PC-9 (cell line): ENCODE results near the gene KCNC1. TPM values are rescaled to one million over a fixed set of nuclear protein-coding genes. Genes with fewer than 3 reads are reported as not detected.

Experiments used
- BruUV-seq: library from RNA; stranded (reverse); fragments of 400-500 nt; replicated peaks from 2 replicates; lab custom pipeline; 2021; lab: Mats Ljungman, UMichigan
- CTCF ChIA-PET: fragments of 300-600 bp; sonication (Branson Sonifier 250); formaldehyde crosslinking; loops from one replicate; lab custom pipeline; 2022; ENCODE audit warnings: antibody characterized with exemption; lab: Charles Lee
- POLR2A ChIA-PET: fragments of 300-600 bp; sonication (Branson Sonifier 250); formaldehyde crosslinking; loops from one replicate; lab custom pipeline; 2022; ENCODE audit warnings: antibody characterized with exemption; ENCODE audit not compliant: unreplicated experiment; lab: Charles Lee
- DNase-seq, 2 experiments: peaks; one replicate each; pipeline versions ENCODE4 v3.0.0 to v3.0.0-alpha.2; 2015 to 2022; ENCODE audit warnings: mixed read lengths in 1 of 2
- H2AFZ ChIP-seq: fragments of 200-600 bp; sonication (generic); 2 replicates; pipeline ENCODE4 v1.8.1; 2017; ENCODE audit warnings: antibody characterized with exemption
- H3F3A ChIP-seq: fragments of 200-600 bp; sonication (generic); 2 replicates; pipeline ENCODE4 v1.8.1; 2017; ENCODE audit warnings: antibody characterized with exemption, mild to moderate bottlenecking, low read depth; ENCODE audit not compliant: insufficient read depth
- H3K27ac ChIP-seq: fragments of 200-600 bp; sonication (generic); 2 replicates; pipeline ENCODE4 v1.6.1; 2016; ENCODE audit warnings: mixed run types
- H3K27me3 ChIP-seq: fragments of 200-600 bp; sonication (generic); 2 replicates; pipeline ENCODE4 v1.6.1; 2016; ENCODE audit warnings: low read depth, mixed run types; ENCODE audit not compliant: insufficient read depth
- H3K36me3 ChIP-seq: fragments of 200-600 bp; sonication (generic); 2 replicates; pipeline ENCODE4 v1.6.1; 2016; ENCODE audit warnings: low read depth, mixed run types
- H3K4me1 ChIP-seq: fragments of 200-600 bp; sonication (generic); replicated peaks from 2 replicates; pipeline ENCODE4 v1.6.1; 2016; ENCODE audit warnings: mixed run types; ENCODE audit not compliant: insufficient read depth
- H3K4me2 ChIP-seq: fragments of 200-600 bp; sonication (generic); 2 replicates; pipeline ENCODE4 v1.6.1; 2017; ENCODE audit warnings: mixed run types
- H3K4me3 ChIP-seq: fragments of 200-600 bp; sonication (generic); 2 replicates; pipeline ENCODE4 v1.6.1; 2016; ENCODE audit warnings: mixed run types
- H3K79me2 ChIP-seq: fragments of 200-600 bp; sonication (generic); 2 replicates; pipeline ENCODE4 v1.6.1; 2017; ENCODE audit warnings: low read depth, mixed run types
- H3K9me2 ChIP-seq: fragments of 200-600 bp; sonication (generic); 2 replicates; pipeline ENCODE4 v1.8.1; 2017; ENCODE audit warnings: mild to moderate bottlenecking; ENCODE audit not compliant: insufficient read depth
- H3K9me3 ChIP-seq: fragments of 200-600 bp; sonication (generic); 2 replicates; pipeline ENCODE4 v1.8.1; 2016; ENCODE audit warnings: low read depth; ENCODE audit not compliant: insufficient read depth
- H4K20me1 ChIP-seq: fragments of 200-600 bp; sonication (generic); 2 replicates; pipeline ENCODE4 v1.8.1; 2017; ENCODE audit not compliant: insufficient read depth
- CTCF ChIP-seq: fragments of 200-600 bp; sonication (generic); conservative IDR thresholded peaks from 2 replicates; pipeline ENCODE4 v1.6.1; 2017; ENCODE audit warnings: mixed run types, antibody characterized with exemption, mild to moderate bottlenecking, moderate library complexity
- EZH2 ChIP-seq: fragments of 200-600 bp; sonication (generic); IDR thresholded peaks from 2 replicates; pipeline ENCODE4 v1.8.0; 2017; ENCODE audit warnings: antibody characterized with exemption, low read depth
- intact Hi-C: fragments of 100-400 bp; cut with micrococcal nuclease; formaldehyde crosslinking; loops from one replicate; pipeline ENCODE4 v1.10.0; 2022; ENCODE audit not compliant: unreplicated experiment
- total RNA-seq: library from RNA; stranded (reverse); gene quantifications from 2 replicates; pipeline ENCODE4 v1.2.3, GENCODE V29; 2021

The KCNC1 gene
- total RNA-seq, 1 experiment from 2014 or later, result not detected

DNA sequence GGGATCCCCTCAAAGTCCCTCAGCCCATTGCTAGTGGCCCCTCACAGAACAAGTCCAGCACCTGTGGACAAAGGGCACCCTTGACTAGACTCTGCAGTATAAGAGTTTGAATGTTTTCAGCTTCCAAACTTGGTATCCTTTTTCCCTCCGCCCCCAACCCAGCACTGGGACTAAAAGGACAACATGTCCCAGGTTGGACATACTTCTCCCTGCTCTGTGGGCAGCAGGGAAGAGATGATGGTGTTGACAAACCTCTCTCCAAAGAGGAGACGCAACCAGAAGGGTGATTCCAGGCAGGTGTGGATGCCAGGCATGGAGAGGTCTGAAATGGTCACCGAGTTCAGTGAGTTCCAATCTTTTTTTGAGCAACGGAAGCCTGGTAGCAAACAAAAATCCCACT lies 19.7 kb upstream of the KCNC1 start:
- intact Hi-C loops, result no loop called here
- DNase-seq, result no peak
- Histone ChIP-seq H3K27me3 (peaks cover 77% of the 10 kb centered on the region), H3K4me3 (no peak overlapping the region), H3K9me3 (no peaks in the 10 kb centered on the region), H3K4me2 (no peak overlapping the region), H3K9me2 (no peaks in the 10 kb centered on the region), H2AFZ (no peak overlapping the region), H3K79me2 (no peaks in the 10 kb centered on the region), H3K27ac (no peak overlapping the region), H4K20me1 (no peaks in the 10 kb centered on the region), H3F3A (no peaks in the 10 kb centered on the region), H3K36me3 (no peaks in the 10 kb centered on the region), H3K4me1 (no peaks in the 10 kb centered on the region)
- ChIA-PET CTCF (no interaction called here), POLR2A (no interaction called here)
- no TSS peak for BruUV-seq
- TF ChIP-seq EZH2 (no peak), CTCF (no peak)

GRCh38 chr11:17716807-17717206 lies 17.8 kb upstream of the KCNC1 start:
- Histone ChIP-seq H4K20me1 (no peaks in the 10 kb centered on the region), H3K9me2 (no peaks in the 10 kb centered on the region), H3K4me1 (no peaks in the 10 kb centered on the region), H3K9me3 (no peaks in the 10 kb centered on the region), H3K4me2 (no peak overlapping the region), H3K27me3 (peaks cover 62% of the 10 kb centered on the region), H3K36me3 (no peaks in the 10 kb centered on the region), H3K27ac (no peak overlapping the region), H3K4me3 (no peak overlapping the region), H2AFZ (no peak overlapping the region), H3F3A (no peaks in the 10 kb centered on the region), H3K79me2 (no peaks in the 10 kb centered on the region)
- no TSS peak for BruUV-seq
- DNase-seq, result no peak
- ChIA-PET CTCF (no interaction called here), POLR2A (no interaction called here)
- intact Hi-C loops, result no loop called here
- TF ChIP-seq CTCF (no peak), EZH2 (no peak)

- Histone ChIP-seq H3K79me2 (no peaks in the 10 kb centered on the region), H4K20me1 (no peaks in the 10 kb centered on the region), H3K27me3 (peaks cover 56% of the 10 kb centered on the region), H2AFZ (no peak overlapping the region), H3F3A (no peaks in the 10 kb centered on the region), H3K4me3 (no peak overlapping the region), H3K9me3 (no peaks in the 10 kb centered on the region), H3K36me3 (no peaks in the 10 kb centered on the region), H3K4me1 (no peaks in the 10 kb centered on the region), H3K9me2 (no peaks in the 10 kb centered on the region), H3K4me2 (no peak overlapping the region), H3K27ac (no peak overlapping the region)
- intact Hi-C loops, result no loop called here
- no TSS peak for BruUV-seq
- ChIA-PET CTCF (no interaction called here), POLR2A (no interaction called here)
- TF ChIP-seq EZH2 (no peak), CTCF (no peak)
- DNase-seq, result no peak
Observed at GRCh38 chr11:17718015-17718414, 16.6 kb upstream of the KCNC1 start.
